A549 treated with dexamethasone at 1 μM for 4 hours (cell line): ENCODE data around the gene KLHDC4. TPM values are rescaled to one million over a fixed set of nuclear protein-coding genes. Genes with fewer than 3 reads are reported as not detected.

Experiments used
- total RNA-seq: library from RNA; stranded (reverse); fragments of 200-300 nt; extraction: Qiagen RNA extraction; gene quantifications from 5 replicates; pipeline ENCODE4 v1.2.3, GENCODE V29; 2022

Gene KLHDC4
- total RNA-seq = 40.1 to 54.0 TPM (median 50.9 TPM) in 5 replicates

GRCh38 chr16:87765776-87766484, at the start of gene KLHDC4:
TSS of gene KLHDC4 (minus strand) at chr16:87765986. CDS start at chr16:87765890, 96 bp downstream.

Other genes starting within 250 kb of the KLHDC4 start
- gene JPH3, start 163.5 kb downstream of the KLHDC4 start, total RNA-seq = 1.5 to 2.3 TPM (median 2.1 TPM) in 5 replicates
- 557 to 919 TPM (median 879 TPM) in 5 replicates for gene SLC7A5, start 103.5 kb upstream of the KLHDC4 start, total RNA-seq
- not detected in 5 replicates for gene CA5A, start 170.5 kb upstream of the KLHDC4 start, total RNA-seq
- 9.9 to 17.4 TPM (median 15.8 TPM) in 5 replicates for gene BANP, start 185.4 kb upstream of the KLHDC4 start, total RNA-seq